BJ (cell line): ENCODE measurements around the gene RFX1. TPM values are rescaled to one million over a fixed set of nuclear protein-coding genes. Genes with fewer than 3 reads are reported as not detected.
"Not testable (repeated sequence)": the region's sequence is repeated elsewhere in the genome, so short reads cannot be mapped to it uniquely, and the experiment has no call there.

Experiments used
- CTCF ChIA-PET: fragments of 350-600 bp; formaldehyde crosslinking; extraction: SDS; loops from one replicate; lab custom pipeline; 2021; ENCODE audit warnings: antibody characterized with exemption, inconsistent platforms; lab: Yijun Ruan, JAX
- POLR2A ChIA-PET: fragments of 300-600 bp; sonication (Branson Sonifier 250); formaldehyde crosslinking; extraction: SDS; loops from one replicate; lab custom pipeline; 2021; ENCODE audit warnings: antibody characterized with exemption; lab: Charles Lee
- DNase-seq: peaks from one replicate; pipeline ENCODE4 v3.0.0-alpha.2; 2011; ENCODE audit warnings: low read depth
- H3K27me3 ChIP-seq: 2 replicates; pipeline ENCODE4 v1.6.0; 2011; ENCODE audit warnings: low read length; ENCODE audit not compliant: control insufficient read depth, insufficient read depth
- H3K36me3 ChIP-seq: 2 replicates; pipeline ENCODE4 v1.5.1; 2011; ENCODE audit warnings: low read length; ENCODE audit not compliant: control insufficient read depth, insufficient read depth
- H3K4me3 ChIP-seq: 2 replicates; pipeline ENCODE4 v1.5.1; 2011; ENCODE audit warnings: low read depth, mild to moderate bottlenecking, control low read depth, low read length
- polyA plus RNA-seq: library from polyadenylated mRNA; depleted of rRNA; stranded (reverse); fragments of >200 nt; gene quantifications from 2 replicates; pipeline ENCODE4 v1.2.3, GENCODE V29; 2011
- TF ChIP-seq, protein P1 (sequence below): IDR thresholded peaks from 2 replicates; pipeline ENCODE4 v1.5.1; 2011; ENCODE audit warnings: low read depth, mild to moderate bottlenecking, control low read depth, inconsistent platforms, low read length, moderate library complexity; ENCODE audit not compliant: insufficient read depth

Gene RFX1
- polyA plus RNA-seq, 1 experiment = 0.78 TPM

DNA sequence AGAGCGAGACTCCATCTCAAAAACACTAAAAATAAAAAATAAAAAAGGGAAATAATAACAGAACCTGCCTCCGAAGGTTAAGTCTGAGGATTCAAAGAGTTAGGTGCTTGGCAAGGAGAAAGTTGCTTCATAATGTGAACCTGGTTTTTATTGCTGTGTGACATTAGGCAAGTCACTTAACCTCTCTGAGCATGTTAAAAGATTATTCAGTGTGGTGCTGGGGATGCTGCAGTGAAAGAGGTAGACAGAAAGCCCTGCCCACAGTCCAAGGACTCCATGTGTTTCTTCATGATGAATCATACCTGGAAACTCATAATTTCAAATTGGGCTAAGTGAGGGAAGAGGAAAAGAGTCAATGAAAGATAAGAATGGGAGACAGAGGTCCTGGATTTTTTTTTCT is 27.8 kb upstream of the RFX1 start:
- no peaks in the 10 kb centered on the region for H3K27me3 ChIP-seq
- ChIA-PET POLR2A (no interaction called here), CTCF (interaction anchor here (0.7 to 1.3 kb wide), 3 partner anchors 9 to 19 kb away, joined by 3 to 4 read pairs (median 3); no protein-coding TSS in a partner anchor)
- H3K4me3 ChIP-seq = no peak overlapping the region
- TF ChIP-seq, protein P1, sequence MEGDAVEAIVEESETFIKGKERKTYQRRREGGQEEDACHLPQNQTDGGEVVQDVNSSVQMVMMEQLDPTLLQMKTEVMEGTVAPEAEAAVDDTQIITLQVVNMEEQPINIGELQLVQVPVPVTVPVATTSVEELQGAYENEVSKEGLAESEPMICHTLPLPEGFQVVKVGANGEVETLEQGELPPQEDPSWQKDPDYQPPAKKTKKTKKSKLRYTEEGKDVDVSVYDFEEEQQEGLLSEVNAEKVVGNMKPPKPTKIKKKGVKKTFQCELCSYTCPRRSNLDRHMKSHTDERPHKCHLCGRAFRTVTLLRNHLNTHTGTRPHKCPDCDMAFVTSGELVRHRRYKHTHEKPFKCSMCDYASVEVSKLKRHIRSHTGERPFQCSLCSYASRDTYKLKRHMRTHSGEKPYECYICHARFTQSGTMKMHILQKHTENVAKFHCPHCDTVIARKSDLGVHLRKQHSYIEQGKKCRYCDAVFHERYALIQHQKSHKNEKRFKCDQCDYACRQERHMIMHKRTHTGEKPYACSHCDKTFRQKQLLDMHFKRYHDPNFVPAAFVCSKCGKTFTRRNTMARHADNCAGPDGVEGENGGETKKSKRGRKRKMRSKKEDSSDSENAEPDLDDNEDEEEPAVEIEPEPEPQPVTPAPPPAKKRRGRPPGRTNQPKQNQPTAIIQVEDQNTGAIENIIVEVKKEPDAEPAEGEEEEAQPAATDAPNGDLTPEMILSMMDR = no peak
- DNase-seq = no peak
- no peaks in the 10 kb centered on the region for H3K36me3 ChIP-seq

GRCh38 chr19:14031719-14032480 is 25.8 kb upstream of the RFX1 start, which contains the start of gene IL27RA:
Gene IL27RA, plus strand, starts transcription at chr19:14031762. Its CDS starts 111 bp downstream, at chr19:14031873.
- POLR2A ChIA-PET = no interaction called here

GRCh38 chr19:14030997-14031718 is 25.0 kb upstream of the RFX1 start:
- Histone ChIP-seq H3K36me3 (no peaks in the 10 kb centered on the region), H3K4me3 (peak overlapping the region; percentile 61), H3K27me3 (peaks cover 6% of the 10 kb centered on the region)
- TF ChIP-seq, protein P1 = no peak
- POLR2A ChIA-PET = no interaction called here
- no peak for DNase-seq
- CTCF ChIA-PET = interaction anchor here (0.6 to 2.3 kb wide), 31 partner anchors 9 to 387 kb away, joined by 3 to 21 read pairs (median 4); partner anchors contain the start of genes ADGRE5, PALM3, PODNL1 and PRKACA

More at GRCh38 chr19:14031719-14032480, 25.8 kb upstream of the RFX1 start, which contains the start of gene IL27RA:
- Histone ChIP-seq H3K36me3 (no peaks in the 10 kb centered on the region), H3K4me3 (peak within 1 kb of the TSS; percentile 61), H3K27me3 (peaks cover 6% of the 10 kb centered on the region)
- TF ChIP-seq, protein P1 = peak; percentile 87
- CTCF ChIA-PET = interaction anchor here (0.6 to 2.3 kb wide), 32 partner anchors 9 to 386 kb away, joined by 3 to 21 read pairs (median 4); partner anchors contain the start of genes ADGRE5, PALM3, PODNL1 and PRKACA
- DNase-seq = no peak

- no peak overlapping the region for H3K4me3 ChIP-seq
- H3K36me3 ChIP-seq = no peaks in the 10 kb centered on the region
- ChIA-PET POLR2A (no interaction called here), CTCF (interaction anchor here (0.7 to 1.9 kb wide), 2 partner anchors 30 to 1008 kb away, joined by 3 to 7 read pairs; no protein-coding TSS in a partner anchor)
- no peak for DNase-seq
- TF ChIP-seq, protein P1 = no peak
- peaks cover 6% of the 10 kb centered on the region for H3K27me3 ChIP-seq
Measured at GRCh38 chr19:14028901-14029300, 22.8 kb upstream of the RFX1 start.

DNA sequence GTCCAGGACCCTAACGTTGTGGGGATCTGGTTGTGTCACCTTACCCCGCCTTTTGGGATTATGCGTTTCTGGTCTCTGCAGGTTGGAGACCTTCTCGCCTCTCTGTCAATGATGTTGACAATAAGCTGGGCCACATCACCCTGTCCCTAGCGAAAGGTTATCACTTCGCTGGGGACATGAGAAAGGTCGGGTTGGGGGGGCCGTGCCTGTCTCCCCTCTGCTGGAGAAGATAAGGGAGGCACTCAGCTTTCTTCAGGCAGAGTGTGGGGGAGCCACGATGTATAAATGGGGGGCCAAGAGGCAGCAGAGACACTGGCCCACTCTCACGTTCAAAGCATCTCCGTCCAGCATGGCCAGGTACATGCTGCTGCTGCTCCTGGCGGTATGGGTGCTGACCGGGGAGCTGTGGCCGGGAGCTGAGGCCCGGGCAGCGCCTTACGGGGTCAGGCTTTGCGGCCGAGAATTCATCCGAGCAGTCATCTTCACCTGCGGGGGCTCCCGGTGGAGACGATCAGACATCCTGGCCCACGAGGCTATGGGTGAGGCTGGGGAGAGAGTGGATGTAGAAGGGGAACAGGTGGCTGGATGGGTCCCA is 21.8 kb upstream of the RFX1 start, which contains the start of gene RLN3:
Gene RLN3, plus strand, starts transcription at position 293 of the 595 bp plus-strand sequence. Its CDS starts 57 bp downstream, at position 350.
- H3K27me3 ChIP-seq = peaks cover 6% of the 10 kb centered on the region
- H3K4me3 ChIP-seq = no peak within 1 kb of the TSS
- no peaks in the 10 kb centered on the region for H3K36me3 ChIP-seq
- DNase-seq = no peak
- TF ChIP-seq, protein P1 = no peak
- ChIA-PET POLR2A (no interaction called here), CTCF (interaction anchor here (1.9 kb wide), 1 partner anchor 31 kb away, joined by 7 read pairs; no protein-coding TSS in a partner anchor)

- H3K4me3 ChIP-seq, H3K36me3 ChIP-seq, DNase-seq, H3K27me3 ChIP-seq, POLR2A ChIA-PET: not testable (repeated sequence)
- CTCF ChIA-PET = interaction anchor here (0.6 to 1.3 kb wide), 2 partner anchors 17 to 318 kb away, joined by 4 read pairs; no protein-coding TSS in a partner anchor
Measured at GRCh38 chr19:14026652-14027192, 20.6 kb upstream of the RFX1 start.
